ENCODE results near the gene PDK3. TPM values are rescaled to one million over a fixed set of nuclear protein-coding genes. Genes with fewer than 3 reads are reported as not detected.

Gene PDK3
- total RNA-seq (10 to 100 TPM; 16.5 to 18.9 TPM), polyA plus RNA-seq (1 to 10 TPM; 4.6 to 7.8 TPM)
- long read RNA-seq, donor 1, partial matches to known transcripts, result 0 of 4 reads
- long read RNA-seq, donor 1, other reads (novel, unspliced or antisense), result 0 of 4 reads
- long read RNA-seq, donor 2, result 0 reads
- long read RNA-seq, donor 3, result 0 reads
- long read RNA-seq, donor 4, result 0 reads
- long read RNA-seq, donor 5, partial matches to known transcripts, result 0 of 1 reads
- long read RNA-seq, donor 5, other reads (novel, unspliced or antisense), result 0 of 1 reads

- peak within 1 kb of the TSS; percentile 19 to 68 for H3K9ac ChIP-seq (ENCODE audit: insufficient read depth in 1 of 2, low read length in 2 of 2)
- H3K4me3 ChIP-seq, result peak within 1 kb of the TSS; percentile 65
- 0 to 39% methylated on average over 24 to 83 of the region's 83 CpGs for WGBS, 2 donors
- no peak for TF ChIP-seq CTCF (IDR thresholded peaks at IDR 0.05; ENCODE audit: control extremely low read depth, extremely low read depth)
- peaks cover 0 to 15% (median 9%) of the 10 kb centered on the region in 3 donors for H3K27me3 ChIP-seq (ENCODE audit: control insufficient read depth in 3 of 3, insufficient read depth in 3 of 3, low read length in 2 of 3)
- no peaks in the 10 kb centered on the region for H3K36me3 ChIP-seq (ENCODE audit: control insufficient read depth in 4 of 4, insufficient read depth in 4 of 4, low read length in 4 of 4)
- DNase-seq, result peak; percentile 91 to 94 (median 94)
- H3K27ac ChIP-seq (ENCODE audit: low read depth in 1 of 2, low read length in 1 of 2), result peak within 1 kb of the TSS; percentile 36 to 91
- no peaks in the 10 kb centered on the region for H3K9me3 ChIP-seq (ENCODE audit: control insufficient read depth in 4 of 4, insufficient read depth in 3 of 4, low read length in 3 of 4)
- peaks cover 0 to 5% (median 0%) of the 10 kb centered on the region in 5 donors for H3K4me1 ChIP-seq (ENCODE audit: control insufficient read depth in 5 of 5, insufficient read depth in 5 of 5, low read length in 5 of 5)
- ATAC-seq (ENCODE audit: insufficient read depth, low FRiP score), result peak; percentile 97
Observed at GRCh38 chrX:24464836-24465531, at the start of gene PDK3. PDK3 (plus strand) TSS chrX:24465286; CDS start chrX:24465456, 170 bp downstream.

GRCh38 chrX:24415921-24416320 is 49.2 kb upstream of the PDK3 start:
- Histone ChIP-seq H3K4me3 (no peak overlapping the region), H3K4me1 (ENCODE audit: control insufficient read depth in 5 of 5, insufficient read depth in 5 of 5, low read length in 5 of 5) (no peaks in the 10 kb centered on the region), H3K27ac (ENCODE audit: low read depth in 1 of 2, low read length in 1 of 2) (no peak overlapping the region), H3K9me3 (ENCODE audit: control insufficient read depth in 4 of 4, insufficient read depth in 3 of 4, low read length in 3 of 4) (peaks cover 0 to 7% (median 0%) of the 10 kb centered on the region in 4 donors), H3K27me3 (ENCODE audit: control insufficient read depth in 3 of 3, insufficient read depth in 3 of 3, low read length in 2 of 3) (peaks cover 0 to 14% (median 9%) of the 10 kb centered on the region in 3 donors), H3K9ac (ENCODE audit: insufficient read depth in 1 of 2, low read length in 2 of 2) (no peak overlapping the region), H3K36me3 (ENCODE audit: control insufficient read depth in 4 of 4, insufficient read depth in 4 of 4, low read length in 4 of 4) (no peaks in the 10 kb centered on the region)
- WGBS, 2 donors, result 70 to 76% methylated on average over 5 of the region's 5 CpGs
- DNase-seq, result no peak
- ATAC-seq (ENCODE audit: insufficient read depth, low FRiP score), result no peak
- no peak for TF ChIP-seq CTCF (IDR thresholded peaks at IDR 0.05; ENCODE audit: control extremely low read depth, extremely low read depth)

- Histone ChIP-seq H3K9me3 (ENCODE audit: control insufficient read depth in 4 of 4, insufficient read depth in 3 of 4, low read length in 3 of 4) (no peaks in the 10 kb centered on the region), H3K4me1 (ENCODE audit: control insufficient read depth in 5 of 5, insufficient read depth in 5 of 5, low read length in 5 of 5) (peaks cover 0 to 2% (median 0%) of the 10 kb centered on the region in 5 donors), H3K4me3 (no peak overlapping the region), H3K27ac (ENCODE audit: low read depth in 1 of 2, low read length in 1 of 2) (no peak overlapping the region), H3K9ac (ENCODE audit: insufficient read depth in 1 of 2, low read length in 2 of 2) (no peak overlapping the region), H3K36me3 (ENCODE audit: control insufficient read depth in 4 of 4, insufficient read depth in 4 of 4, low read length in 4 of 4) (no peaks in the 10 kb centered on the region), H3K27me3 (ENCODE audit: control insufficient read depth in 3 of 3, insufficient read depth in 3 of 3, low read length in 2 of 3) (peaks cover 0 to 9% (median 9%) of the 10 kb centered on the region in 3 donors)
- 58 to 77% methylated on average over 2 of the region's 2 CpGs for WGBS, 2 donors
- ATAC-seq (ENCODE audit: insufficient read depth, low FRiP score), result no peak
- TF ChIP-seq CTCF (IDR thresholded peaks at IDR 0.05; ENCODE audit: control extremely low read depth, extremely low read depth), result no peak
- DNase-seq, result peak in 1 of 3 donors; percentile 4
Observed at GRCh38 chrX:24423960-24424359, 41.1 kb upstream of the PDK3 start.
